DOHH2 (cell line): Measurements from ENCODE around the gene CD248.

Experiments used
- CTCF ChIP-seq: fragments of 200-600 bp; sonication (generic); IDR thresholded peaks from one replicate; pipeline ENCODE4 v1.5.1; 2014; ENCODE audit warnings: antibody characterized with exemption, mild to moderate bottlenecking, low read depth, low read length; ENCODE audit not compliant: poor library complexity, severe bottlenecking
- EZH2phosphoT487 ChIP-seq: fragments of 200-600 bp; sonication (generic); IDR thresholded peaks from 2 replicates; pipeline ENCODE4 v1.6.1; 2017; ENCODE audit warnings: borderline replicate concordance, mild to moderate bottlenecking, antibody characterized with exemption, low read length, moderate library complexity, mixed read lengths

GRCh38 chr11:66363187-66363601 lies 46.4 kb upstream of the CD248 start:
- TF ChIP-seq CTCF, result no peak
- no peak for TF ChIP-seq EZH2phosphoT487
